Sigmoid colon (tissue), 3 donors: Measurements from ENCODE around the gene TAS1R1.

ENCODE experiments used
- POLR2A ChIP-seq, 2 donors: fragments of 450-650 bp; IDR thresholded peaks; one replicate each; pipeline ENCODE4 v1.6.1; 2016; ENCODE audit warnings: antibody characterized with exemption in 2 of 2, mild to moderate bottlenecking in 2 of 2, moderate library complexity in 2 of 2
- TF ChIP-seq, protein P1 (sequence below), 4 experiments: fragments of 450-650 bp in 3 of 4; fragments of 200-600 bp in 1 of 4; IDR thresholded peaks; one replicate each; pipeline ENCODE4 v1.5.1; 2016 to 2019; ENCODE audit warnings: antibody characterized with exemption in 4 of 4, mild to moderate bottlenecking in 3 of 4, moderate library complexity in 2 of 4

DNA sequence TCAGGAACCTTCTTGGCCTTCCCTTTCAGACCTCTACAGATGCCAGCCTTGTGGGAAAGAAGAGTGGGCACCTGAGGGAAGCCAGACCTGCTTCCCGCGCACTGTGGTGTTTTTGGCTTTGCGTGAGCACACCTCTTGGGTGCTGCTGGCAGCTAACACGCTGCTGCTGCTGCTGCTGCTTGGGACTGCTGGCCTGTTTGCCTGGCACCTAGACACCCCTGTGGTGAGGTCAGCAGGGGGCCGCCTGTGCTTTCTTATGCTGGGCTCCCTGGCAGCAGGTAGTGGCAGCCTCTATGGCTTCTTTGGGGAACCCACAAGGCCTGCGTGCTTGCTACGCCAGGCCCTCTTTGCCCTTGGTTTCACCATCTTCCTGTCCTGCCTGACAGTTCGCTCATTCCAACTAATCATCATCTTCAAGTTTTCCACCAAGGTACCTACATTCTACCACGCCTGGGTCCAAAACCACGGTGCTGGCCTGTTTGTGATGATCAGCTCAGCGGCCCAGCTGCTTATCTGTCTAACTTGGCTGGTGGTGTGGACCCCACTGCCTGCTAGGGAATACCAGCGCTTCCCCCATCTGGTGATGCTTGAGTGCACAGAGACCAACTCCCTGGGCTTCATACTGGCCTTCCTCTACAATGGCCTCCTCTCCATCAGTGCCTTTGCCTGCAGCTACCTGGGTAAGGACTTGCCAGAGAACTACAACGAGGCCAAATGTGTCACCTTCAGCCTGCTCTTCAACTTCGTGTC is 23.7 kb downstream of the TAS1R1 start:
- TF ChIP-seq, protein P1, sequence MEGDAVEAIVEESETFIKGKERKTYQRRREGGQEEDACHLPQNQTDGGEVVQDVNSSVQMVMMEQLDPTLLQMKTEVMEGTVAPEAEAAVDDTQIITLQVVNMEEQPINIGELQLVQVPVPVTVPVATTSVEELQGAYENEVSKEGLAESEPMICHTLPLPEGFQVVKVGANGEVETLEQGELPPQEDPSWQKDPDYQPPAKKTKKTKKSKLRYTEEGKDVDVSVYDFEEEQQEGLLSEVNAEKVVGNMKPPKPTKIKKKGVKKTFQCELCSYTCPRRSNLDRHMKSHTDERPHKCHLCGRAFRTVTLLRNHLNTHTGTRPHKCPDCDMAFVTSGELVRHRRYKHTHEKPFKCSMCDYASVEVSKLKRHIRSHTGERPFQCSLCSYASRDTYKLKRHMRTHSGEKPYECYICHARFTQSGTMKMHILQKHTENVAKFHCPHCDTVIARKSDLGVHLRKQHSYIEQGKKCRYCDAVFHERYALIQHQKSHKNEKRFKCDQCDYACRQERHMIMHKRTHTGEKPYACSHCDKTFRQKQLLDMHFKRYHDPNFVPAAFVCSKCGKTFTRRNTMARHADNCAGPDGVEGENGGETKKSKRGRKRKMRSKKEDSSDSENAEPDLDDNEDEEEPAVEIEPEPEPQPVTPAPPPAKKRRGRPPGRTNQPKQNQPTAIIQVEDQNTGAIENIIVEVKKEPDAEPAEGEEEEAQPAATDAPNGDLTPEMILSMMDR (IDR thresholded peaks at IDR 0.05), result no peak
- no peak for TF ChIP-seq POLR2A (IDR thresholded peaks at IDR 0.05)
